Stimulated activated naive B cell treated with anti-CD40 and anti-IgM and Interleukin-4, amounts not matched to agents 10 μg/mL and 1 μg/mL and 100 μg/mL, for 72 hours (primary cell): ENCODE data around the gene ARHGAP10.

Experiments used
- ATAC-seq, 2 donors: fragments of 150-1000 bp; cut with Tn5 transposase; replicated peaks; 2 replicates each; pipeline ENCODE4 v1.10.0; 2021; ENCODE audit warnings: moderate library complexity in 1 of 2
- DNase-seq: peaks from one replicate; pipeline ENCODE4 v3.0.0; 2021
- H3K27ac Mint-ChIP-seq: one replicate; pipeline ENCODE4 v1.8.0; 2022; ENCODE audit warnings: mild to moderate bottlenecking, mixed read lengths
- H3K27me3 Mint-ChIP-seq, 2 donors: one replicate each; pipeline ENCODE4 v1.8.0; 2022; ENCODE audit warnings: mixed read lengths in 2 of 2
- H3K36me3 Mint-ChIP-seq, 2 donors: one replicate each; pipeline ENCODE4 v1.8.0; 2022; ENCODE audit warnings: mixed read lengths in 2 of 2, mild to moderate bottlenecking in 1 of 2
- H3K4me1 Mint-ChIP-seq, 2 donors: one replicate each; pipeline ENCODE4 v1.8.0; 2022; ENCODE audit warnings: mixed read lengths in 2 of 2, mild to moderate bottlenecking in 1 of 2
- H3K4me3 Mint-ChIP-seq, 2 donors: one replicate each; pipeline ENCODE4 v1.8.0; 2022; ENCODE audit warnings: mild to moderate bottlenecking in 2 of 2, mixed read lengths in 2 of 2, moderate library complexity in 1 of 2
- H3K9me3 Mint-ChIP-seq, 2 donors: one replicate each; pipeline ENCODE4 v1.8.0; 2022; ENCODE audit warnings: mixed read lengths in 2 of 2, mild to moderate bottlenecking in 1 of 2

ARHGAP10 gene

GRCh38 chr4:147938496-147938895, 206.6 kb downstream of the ARHGAP10 start:
- no peak for DNase-seq
- H3K27me3 Mint-ChIP-seq, result peaks cover 4 to 5% of the 10 kb centered on the region in 2 donors
- peaks cover 6 to 12% of the 10 kb centered on the region in 2 donors for H3K4me1 Mint-ChIP-seq
- H3K27ac Mint-ChIP-seq, result no peak overlapping the region
- H3K36me3 Mint-ChIP-seq, result no peaks in the 10 kb centered on the region
- no peak overlapping the region for H3K4me3 Mint-ChIP-seq
- H3K9me3 Mint-ChIP-seq, result no peaks in the 10 kb centered on the region
- no peak for ATAC-seq

- Mint-ChIP-seq H3K36me3 (no peaks in the 10 kb centered on the region), H3K4me1 (peaks cover 12 to 26% of the 10 kb centered on the region in 2 donors), H3K27me3 (peaks cover 4 to 5% of the 10 kb centered on the region in 2 donors), H3K9me3 (no peaks in the 10 kb centered on the region), H3K27ac (no peak overlapping the region), H3K4me3 (no peak overlapping the region)
- ATAC-seq, result no peak
- DNase-seq, result no peak
Observed at GRCh38 chr4:147940171-147940570, 208.3 kb downstream of the ARHGAP10 start.

GRCh38 chr4:147941373-147941772, 209.5 kb downstream of the ARHGAP10 start:
- ATAC-seq, result no peak
- Mint-ChIP-seq H3K36me3 (no peaks in the 10 kb centered on the region), H3K4me1 (peaks cover 13 to 26% of the 10 kb centered on the region in 2 donors)

GRCh38 chr4:147942729-147943128, 210.8 kb downstream of the ARHGAP10 start:
- Mint-ChIP-seq H3K27ac (no peak overlapping the region), H3K4me3 (peak overlapping the region in 1 of 2 donors; percentile 9)
- ATAC-seq, result peak; percentile 37 to 43

More at GRCh38 chr4:147941373-147941772, 209.5 kb downstream of the ARHGAP10 start:
- no peak overlapping the region for H3K4me3 Mint-ChIP-seq
- H3K27ac Mint-ChIP-seq, result no peak overlapping the region
- H3K9me3 Mint-ChIP-seq, result no peaks in the 10 kb centered on the region
- no peak for DNase-seq
- peaks cover 4 to 5% of the 10 kb centered on the region in 2 donors for H3K27me3 Mint-ChIP-seq

GRCh38 chr4:147943159-147943638, 211.3 kb downstream of the ARHGAP10 start:
- peak; percentile 83 to 88 for ATAC-seq
- Mint-ChIP-seq H3K4me3 (peak overlapping the region in 1 of 2 donors; percentile 9), H3K27me3 (peaks cover 4 to 5% of the 10 kb centered on the region in 2 donors), H3K27ac (no peak overlapping the region), H3K4me1 (peaks cover 13 to 26% of the 10 kb centered on the region in 2 donors), H3K36me3 (no peaks in the 10 kb centered on the region), H3K9me3 (no peaks in the 10 kb centered on the region)
- DNase-seq, result no peak

More at GRCh38 chr4:147942729-147943128, 210.8 kb downstream of the ARHGAP10 start:
- no peaks in the 10 kb centered on the region for H3K9me3 Mint-ChIP-seq
- H3K27me3 Mint-ChIP-seq, result peaks cover 4 to 5% of the 10 kb centered on the region in 2 donors
- H3K36me3 Mint-ChIP-seq, result no peaks in the 10 kb centered on the region
- no peak for DNase-seq
- peaks cover 13 to 26% of the 10 kb centered on the region in 2 donors for H3K4me1 Mint-ChIP-seq

- Mint-ChIP-seq H3K4me3 (no peak overlapping the region), H3K4me1 (peaks cover 13 to 26% of the 10 kb centered on the region in 2 donors), H3K36me3 (no peaks in the 10 kb centered on the region), H3K9me3 (no peaks in the 10 kb centered on the region), H3K27me3 (peaks cover 4 to 5% of the 10 kb centered on the region in 2 donors), H3K27ac (no peak overlapping the region)
- ATAC-seq (peak; percentile 41 to 51), DNase-seq (no peak)
Observed at GRCh38 chr4:147944249-147944648, 212.4 kb downstream of the ARHGAP10 start.

- H3K4me3 Mint-ChIP-seq, result no peak overlapping the region
- H3K36me3 Mint-ChIP-seq, result no peaks in the 10 kb centered on the region
- H3K27ac Mint-ChIP-seq, result no peak overlapping the region
- ATAC-seq (no peak), DNase-seq (no peak)
- H3K9me3 Mint-ChIP-seq, result no peaks in the 10 kb centered on the region
- peaks cover 13 to 26% of the 10 kb centered on the region in 2 donors for H3K4me1 Mint-ChIP-seq
- H3K27me3 Mint-ChIP-seq, result peaks cover 4 to 5% of the 10 kb centered on the region in 2 donors
Observed at GRCh38 chr4:147944670-147945260, 212.9 kb downstream of the ARHGAP10 start.

GRCh38 chr4:147948336-147948735, 216.4 kb downstream of the ARHGAP10 start:
- DNase-seq, result no peak
- H3K27ac Mint-ChIP-seq, result no peak overlapping the region

GRCh38 chr4:147950261-147950660, 218.4 kb downstream of the ARHGAP10 start:
- no peaks in the 10 kb centered on the region for H3K36me3 Mint-ChIP-seq
- H3K4me1 Mint-ChIP-seq, result no peaks in the 10 kb centered on the region
- no peak overlapping the region for H3K27ac Mint-ChIP-seq
- ATAC-seq (no peak), DNase-seq (no peak)
- no peak overlapping the region for H3K4me3 Mint-ChIP-seq
- H3K9me3 Mint-ChIP-seq, result peaks cover 0 to 4% of the 10 kb centered on the region in 2 donors
- no peaks in the 10 kb centered on the region for H3K27me3 Mint-ChIP-seq

More at GRCh38 chr4:147948336-147948735, 216.4 kb downstream of the ARHGAP10 start:
- Mint-ChIP-seq H3K27me3 (no peaks in the 10 kb centered on the region), H3K36me3 (no peaks in the 10 kb centered on the region), H3K4me1 (peaks cover 6 to 15% of the 10 kb centered on the region in 2 donors), H3K9me3 (no peaks in the 10 kb centered on the region), H3K4me3 (no peak overlapping the region)
- ATAC-seq, result no peak

GRCh38 chr4:147950841-147951240, 219.0 kb downstream of the ARHGAP10 start:
- Mint-ChIP-seq H3K4me3 (no peak overlapping the region), H3K27me3 (no peaks in the 10 kb centered on the region), H3K36me3 (no peaks in the 10 kb centered on the region), H3K27ac (no peak overlapping the region), H3K9me3 (peaks cover 0 to 4% of the 10 kb centered on the region in 2 donors), H3K4me1 (no peaks in the 10 kb centered on the region)
- DNase-seq (no peak), ATAC-seq (no peak)

- Mint-ChIP-seq H3K4me1 (no peaks in the 10 kb centered on the region), H3K27ac (no peak overlapping the region), H3K9me3 (peaks cover 0 to 4% of the 10 kb centered on the region in 2 donors), H3K27me3 (no peaks in the 10 kb centered on the region), H3K4me3 (no peak overlapping the region), H3K36me3 (no peaks in the 10 kb centered on the region)
- no peak for ATAC-seq
- DNase-seq, result no peak
Observed at GRCh38 chr4:147954850-147955249, 223.0 kb downstream of the ARHGAP10 start.

- ATAC-seq, result no peak
Observed at GRCh38 chr4:147955827-147956558, 224.1 kb downstream of the ARHGAP10 start.

GRCh38 chr4:147957446-147957845, 225.6 kb downstream of the ARHGAP10 start:
- H3K36me3 Mint-ChIP-seq, result no peaks in the 10 kb centered on the region
- H3K4me1 Mint-ChIP-seq, result no peaks in the 10 kb centered on the region
- H3K27ac Mint-ChIP-seq, result no peak overlapping the region
- peaks cover 0 to 4% of the 10 kb centered on the region in 2 donors for H3K9me3 Mint-ChIP-seq
- no peak for DNase-seq
- no peak overlapping the region for H3K4me3 Mint-ChIP-seq
- H3K27me3 Mint-ChIP-seq, result no peaks in the 10 kb centered on the region
- ATAC-seq, result no peak

More at GRCh38 chr4:147955827-147956558, 224.1 kb downstream of the ARHGAP10 start:
- no peak overlapping the region for H3K27ac Mint-ChIP-seq
- H3K4me3 Mint-ChIP-seq, result no peak overlapping the region
- no peaks in the 10 kb centered on the region for H3K36me3 Mint-ChIP-seq
- peaks cover 0 to 4% of the 10 kb centered on the region in 2 donors for H3K9me3 Mint-ChIP-seq
- H3K4me1 Mint-ChIP-seq, result no peaks in the 10 kb centered on the region
- no peak for DNase-seq
- H3K27me3 Mint-ChIP-seq, result no peaks in the 10 kb centered on the region

GRCh38 chr4:147958057-147958456, 226.2 kb downstream of the ARHGAP10 start:
- Mint-ChIP-seq H3K27ac (no peak overlapping the region), H3K4me3 (no peak overlapping the region), H3K27me3 (no peaks in the 10 kb centered on the region), H3K4me1 (no peaks in the 10 kb centered on the region), H3K9me3 (peaks cover 0 to 4% of the 10 kb centered on the region in 2 donors), H3K36me3 (no peaks in the 10 kb centered on the region)
- no peak for ATAC-seq
- no peak for DNase-seq
